IMR-90 (cell line): ENCODE results near the gene SCAF4. TPM values are rescaled to one million over a fixed set of nuclear protein-coding genes. Genes with fewer than 3 reads are reported as not detected.

Experiments
- ATAC-seq: fragments of 200-7000 bp; cut with Tn5 transposase; 2 replicates; pipeline ENCODE4 v1.9.1; 2020; ENCODE audit warnings: low read depth, mild to moderate bottlenecking, moderate library complexity
- BruUV-seq: library from RNA; stranded (reverse); fragments of 400-500 nt; replicated peaks from 2 replicates; lab custom pipeline; 2021; lab: Mats Ljungman, UMichigan
- CTCF ChIA-PET: fragments of 300-600 bp; formaldehyde crosslinking; extraction: SDS; loops from one replicate; lab custom pipeline; 2021; ENCODE audit warnings: antibody characterized with exemption; lab: Yijun Ruan, JAX
- POLR2A ChIA-PET: fragments of 300-600 bp; sonication (Branson Sonifier 250); formaldehyde crosslinking; loops from one replicate; lab custom pipeline; 2022; ENCODE audit warnings: antibody characterized with exemption; ENCODE audit not compliant: unreplicated experiment; lab: Charles Lee
- DNase-seq: peaks from one replicate; pipeline ENCODE4 v3.0.0; 2013
- H2AFZ ChIP-seq: replicated peaks from 2 replicates; pipeline ENCODE3; 2013; ENCODE audit warnings: low read length, mild to moderate bottlenecking; ENCODE audit not compliant: poor library complexity
- H2AK5ac ChIP-seq: 2 replicates; pipeline ENCODE4 v1.6.1; 2013; ENCODE audit warnings: low read depth, low read length, inconsistent platforms
- H2AK9ac ChIP-seq: replicated peaks from 2 replicates; pipeline ENCODE3; 2013; ENCODE audit warnings: mild to moderate bottlenecking, low read depth, low read length, moderate library complexity; ENCODE audit not compliant: poor library complexity
- H2BK120ac ChIP-seq: 2 replicates; pipeline ENCODE4 v1.6.1; 2013; ENCODE audit warnings: low read depth, low read length, inconsistent platforms
- H2BK15ac ChIP-seq: 3 replicates; pipeline ENCODE4 v1.6.1; 2013; ENCODE audit warnings: low read depth, low read length, inconsistent platforms
- H2BK20ac ChIP-seq: 2 replicates; pipeline ENCODE4 v1.6.1; 2013; ENCODE audit warnings: low read depth, mild to moderate bottlenecking, inconsistent platforms, low read length, moderate library complexity
- H2BK5ac ChIP-seq: 2 replicates; pipeline ENCODE4 v1.6.1; 2013; ENCODE audit warnings: mild to moderate bottlenecking, low read depth, low read length, inconsistent platforms; ENCODE audit not compliant: poor library complexity, severe bottlenecking
- H3K14ac ChIP-seq: replicated peaks from 2 replicates; pipeline ENCODE4 v1.6.1; 2013; ENCODE audit warnings: low read depth, low read length, inconsistent platforms
- H3K18ac ChIP-seq: 2 replicates; pipeline ENCODE4 v1.6.1; 2013; ENCODE audit warnings: low read depth, low read length, control low read depth
- H3K23ac ChIP-seq: 2 replicates; pipeline ENCODE4 v1.6.1; 2013; ENCODE audit warnings: low read depth, low read length, inconsistent platforms
- H3K27ac ChIP-seq: 2 replicates; pipeline ENCODE4 v1.5.1; 2013; ENCODE audit warnings: mild to moderate bottlenecking, control low read depth, low read length; ENCODE audit not compliant: insufficient read depth
- H3K27me3 ChIP-seq: 2 replicates; pipeline ENCODE4 v1.6.1; 2013; ENCODE audit warnings: low read length; ENCODE audit not compliant: control insufficient read depth, insufficient read depth
- H3K36me3 ChIP-seq: 2 replicates; pipeline ENCODE4 v1.6.1; 2013; ENCODE audit warnings: low read length, mixed read lengths; ENCODE audit not compliant: control insufficient read depth, insufficient read depth
- H3K4ac ChIP-seq: 2 replicates; pipeline ENCODE4 v1.6.1; 2013; ENCODE audit warnings: low read depth, low read length, inconsistent platforms
- H3K4me1 ChIP-seq: 2 replicates; pipeline ENCODE4 v1.6.1; 2013; ENCODE audit warnings: low read length, mixed read lengths; ENCODE audit not compliant: control insufficient read depth, insufficient read depth
- H3K4me2 ChIP-seq: 2 replicates; pipeline ENCODE4 v1.6.1; 2013; ENCODE audit warnings: low read depth, mild to moderate bottlenecking, control low read depth, low read length, moderate library complexity
- H3K4me3 ChIP-seq: 2 replicates; pipeline ENCODE4 v1.5.1; 2013; ENCODE audit warnings: low read depth, mild to moderate bottlenecking, control low read depth, low read length, moderate library complexity; ENCODE audit not compliant: insufficient read depth
- H3K56ac ChIP-seq: 2 replicates; pipeline ENCODE4 v1.6.1; 2013; ENCODE audit warnings: low read length, inconsistent platforms; ENCODE audit not compliant: insufficient read depth; ENCODE audit errors: extremely low read depth
- H3K79me1 ChIP-seq, 2 experiments: 2 replicates each; pipeline ENCODE4 v1.6.1; 2013; ENCODE audit warnings: low read length in 2 of 2, inconsistent platforms in 1 of 2, low read depth in 1 of 2
- H3K9ac ChIP-seq: 2 replicates; pipeline ENCODE4 v1.6.1; 2013; ENCODE audit warnings: low read depth, low read length, control low read depth
- H3K9me1 ChIP-seq: 2 replicates; pipeline ENCODE4 v1.6.1; 2013; ENCODE audit warnings: low read length, inconsistent platforms; ENCODE audit not compliant: insufficient read depth
- H3K9me3 ChIP-seq: 2 replicates; pipeline ENCODE4 v1.6.1; 2013; ENCODE audit warnings: low read length; ENCODE audit not compliant: control insufficient read depth, insufficient read depth
- H4K20me1 ChIP-seq: 2 replicates; pipeline ENCODE4 v1.6.1; 2013; ENCODE audit warnings: low read length, inconsistent platforms; ENCODE audit not compliant: insufficient read depth
- H4K5ac ChIP-seq: 2 replicates; pipeline ENCODE4 v1.6.1; 2013; ENCODE audit warnings: mild to moderate bottlenecking, low read depth, low read length, control low read depth
- H4K8ac ChIP-seq, 2 experiments: 2 replicates each; pipeline ENCODE4 v1.6.1; 2013; ENCODE audit warnings: low read depth in 2 of 2, low read length in 2 of 2, control low read depth in 1 of 2, inconsistent platforms in 1 of 2
- H4K91ac ChIP-seq: 2 replicates; pipeline ENCODE4 v1.6.1; 2013; ENCODE audit warnings: low read depth, low read length, inconsistent platforms; ENCODE audit not compliant: insufficient read depth
- NFE2L2 ChIP-seq: fragments of 150-350 bp; IDR thresholded peaks from 2 replicates; pipeline ENCODE4 v1.6.1; 2016; ENCODE audit warnings: low read depth, mild to moderate bottlenecking, low read length
- WGBS, 2 experiments: methylation state at CpG; one replicate each; pipeline versions ENCODE4 v1.1.5 to v1.1.7; 2013; ENCODE audit warnings: missing lambda C conversion rate in 2 of 2; ENCODE audit not compliant: insufficient read length in 1 of 2; ENCODE audit errors: extremely low coverage in 2 of 2; 5-methylcytosine and 5-hydroxymethylcytosine counted together
- dilution Hi-C: fragments of 300-500 bp; cut with HindIII; formaldehyde crosslinking; loops from one replicate; pipeline ENCODE4 v1.14.3; 2018; ENCODE audit warnings: low sequenced_read_pairs; ENCODE audit not compliant: unreplicated experiment
- in situ Hi-C: fragments of 300-500 bp; cut with MboI; formaldehyde crosslinking; loops from 3 replicates; pipeline ENCODE4 v1.14.3; 2019; ENCODE audit warnings: low sequenced_read_pairs, inconsistent platforms, mixed read lengths
- intact Hi-C: fragments of 100-400 bp; cut with micrococcal nuclease; formaldehyde crosslinking; loops from 2 replicates; pipeline ENCODE4 v1.10.0; 2022
- polyA plus RNA-seq, 3 experiments: library from polyadenylated mRNA; depleted of rRNA; stranded (reverse); fragments of >200 nt; gene quantifications; 2 replicates each; pipeline ENCODE4 v1.2.3, GENCODE V29; 2012; ENCODE audit warnings: low replicate concordance in 1 of 3
- total RNA-seq: library from RNA; depleted of rRNA; stranded (reverse); fragments of >200 nt; gene quantifications from 2 replicates; pipeline ENCODE4 v1.2.3, GENCODE V29; 2012

The SCAF4 gene
- total and polyA plus RNA-seq, 2 of the 4 experiments (the other 2 are of a cell fraction), result 2.7 to 12.1 TPM

DNA sequence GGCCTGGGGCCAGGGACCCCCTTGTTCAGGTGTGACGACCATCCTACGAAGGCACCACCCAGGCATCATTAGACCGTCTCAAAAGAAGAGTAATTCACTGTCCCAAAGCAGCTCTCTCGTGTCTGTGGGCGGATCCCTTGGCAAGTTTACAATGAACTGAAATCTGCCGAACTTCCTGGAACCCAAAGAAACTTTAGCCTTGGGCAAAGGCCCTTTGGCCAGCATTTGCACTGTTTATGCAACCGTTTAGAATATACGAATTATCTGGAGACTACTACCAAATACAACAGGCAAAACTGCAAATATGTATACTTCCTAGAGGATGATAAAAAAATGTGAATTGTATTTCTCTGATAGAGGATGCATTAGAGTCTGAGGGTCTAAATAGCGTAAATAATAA, 73.9 kb downstream of the SCAF4 start:
- intact Hi-C loops, result no loop called here
- H4K8ac ChIP-seq, result no peak overlapping the region
- H3K27ac ChIP-seq, result no peak overlapping the region
- no peak for ATAC-seq
- H3K9me1 ChIP-seq, result no peaks in the 10 kb centered on the region; the same call in 1 of the 2 replicates
- no peak overlapping the region for H3K14ac ChIP-seq
- no peak overlapping the region for H3K4me2 ChIP-seq
- H3K4me3 ChIP-seq, result no peak overlapping the region
- no peak overlapping the region for H3K56ac ChIP-seq
- no peak overlapping the region for H2BK5ac ChIP-seq
- dilution Hi-C loops, result no loop called here
- H4K91ac ChIP-seq, result no peak overlapping the region
- no peak overlapping the region for H2BK120ac ChIP-seq
- in situ Hi-C loops, result no loop called here
- H3K79me1 ChIP-seq, result peaks cover 6 to 21% of the 10 kb centered on the region in 2 experiments; a peak in 3 of 4 replicates
- H3K27me3 ChIP-seq, result no peaks in the 10 kb centered on the region
- no peak overlapping the region for H2BK20ac ChIP-seq
- TF ChIP-seq NFE2L2, result no peak
- ChIA-PET CTCF (no interaction called here), POLR2A (interaction anchor here (0.5 kb wide), 1 partner anchor 130 kb away, joined by 3 read pairs; no protein-coding TSS in a partner anchor)
- no peak overlapping the region for H2AK5ac ChIP-seq
- H3K9me3 ChIP-seq, result no peaks in the 10 kb centered on the region
- BruUV-seq, result no TSS peak
- peaks cover 16% of the 10 kb centered on the region; the same call in 1 of the 2 replicates for H4K20me1 ChIP-seq
- no peak overlapping the region for H2BK15ac ChIP-seq
- H3K36me3 ChIP-seq, result peaks cover 2% of the 10 kb centered on the region
- H3K4ac ChIP-seq, result no peak overlapping the region
- H4K5ac ChIP-seq, result no peak overlapping the region
- H2AFZ ChIP-seq, result no peak overlapping the region
- no peak overlapping the region for H3K18ac ChIP-seq
- WGBS, 2 experiments, result 90% methylated on average over 6 of the region's 9 CpGs; no CpG with 5 or more reads in 1 of the 2 experiments
- DNase-seq, result no peak
- no peaks in the 10 kb centered on the region for H3K4me1 ChIP-seq
- H2AK9ac ChIP-seq, result no peak overlapping the region
- no peak overlapping the region for H3K9ac ChIP-seq
- no peak overlapping the region for H3K23ac ChIP-seq
